Coronary artery (tissue), 2 donors: Measurements from ENCODE around the gene IL36RN.

Experiments used
- DNase-seq: peaks from one replicate; pipeline ENCODE4 v3.0.0-alpha.2; 2017; ENCODE audit warnings: low spot score
- H3K27ac ChIP-seq, 2 donors: fragments of 200-600 bp; sonication (generic); one replicate each; pipeline ENCODE4 v1.5.1; 2016 to 2019
- H3K4me3 ChIP-seq: fragments of 200-600 bp; sonication (generic); 2 replicates; pipeline ENCODE4 v1.5.1; 2016; ENCODE audit warnings: mild to moderate bottlenecking, moderate library complexity
- TF ChIP-seq, protein P1 (sequence below): fragments of 200-600 bp; sonication (generic); IDR thresholded peaks from one replicate; pipeline ENCODE4 v1.5.1; 2019; ENCODE audit warnings: antibody characterized with exemption

IL36RN gene

GRCh38 chr2:113014067-113014466 lies 44.9 kb upstream of the IL36RN start:
- DNase-seq, result no peak
- no peak overlapping the region for H3K4me3 ChIP-seq
- TF ChIP-seq, protein P1, sequence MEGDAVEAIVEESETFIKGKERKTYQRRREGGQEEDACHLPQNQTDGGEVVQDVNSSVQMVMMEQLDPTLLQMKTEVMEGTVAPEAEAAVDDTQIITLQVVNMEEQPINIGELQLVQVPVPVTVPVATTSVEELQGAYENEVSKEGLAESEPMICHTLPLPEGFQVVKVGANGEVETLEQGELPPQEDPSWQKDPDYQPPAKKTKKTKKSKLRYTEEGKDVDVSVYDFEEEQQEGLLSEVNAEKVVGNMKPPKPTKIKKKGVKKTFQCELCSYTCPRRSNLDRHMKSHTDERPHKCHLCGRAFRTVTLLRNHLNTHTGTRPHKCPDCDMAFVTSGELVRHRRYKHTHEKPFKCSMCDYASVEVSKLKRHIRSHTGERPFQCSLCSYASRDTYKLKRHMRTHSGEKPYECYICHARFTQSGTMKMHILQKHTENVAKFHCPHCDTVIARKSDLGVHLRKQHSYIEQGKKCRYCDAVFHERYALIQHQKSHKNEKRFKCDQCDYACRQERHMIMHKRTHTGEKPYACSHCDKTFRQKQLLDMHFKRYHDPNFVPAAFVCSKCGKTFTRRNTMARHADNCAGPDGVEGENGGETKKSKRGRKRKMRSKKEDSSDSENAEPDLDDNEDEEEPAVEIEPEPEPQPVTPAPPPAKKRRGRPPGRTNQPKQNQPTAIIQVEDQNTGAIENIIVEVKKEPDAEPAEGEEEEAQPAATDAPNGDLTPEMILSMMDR, result no peak
- H3K27ac ChIP-seq, result no peak overlapping the region

DNA sequence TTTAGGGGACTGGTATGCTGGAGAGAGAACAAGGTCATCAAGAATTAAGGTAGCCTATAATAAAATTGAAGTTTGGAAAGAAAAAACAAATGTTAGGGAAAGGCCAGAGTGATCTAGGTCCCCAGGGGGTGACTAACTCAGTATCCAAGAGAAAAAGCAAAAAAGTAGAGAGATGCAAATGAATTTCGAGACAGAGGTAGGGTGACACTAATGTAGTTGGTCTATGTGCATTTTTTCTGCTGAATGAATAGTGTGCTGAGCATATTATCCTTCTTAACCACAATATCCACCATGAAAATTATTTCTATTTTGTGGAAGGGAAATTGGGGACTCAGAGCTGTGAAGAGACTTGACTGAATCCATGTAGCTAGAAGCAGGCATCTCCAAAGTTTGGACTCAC lies 44.0 kb upstream of the IL36RN start:
- TF ChIP-seq, protein P1, result no peak
- no peak overlapping the region for H3K4me3 ChIP-seq
- DNase-seq, result no peak
- H3K27ac ChIP-seq, result no peak overlapping the region

- Histone ChIP-seq H3K27ac (no peak overlapping the region), H3K4me3 (no peak overlapping the region)
- TF ChIP-seq, protein P1, result no peak
- DNase-seq, result no peak
Observed at GRCh38 chr2:113015655-113016054, 43.3 kb upstream of the IL36RN start.

GRCh38 chr2:113018509-113018908 lies 40.5 kb upstream of the IL36RN start:
- no peak for DNase-seq

GRCh38 chr2:113021312-113021711 lies 37.7 kb upstream of the IL36RN start:
- DNase-seq, result no peak
- H3K27ac ChIP-seq, result no peak overlapping the region
- TF ChIP-seq, protein P1, result no peak
- H3K4me3 ChIP-seq, result no peak overlapping the region

More at GRCh38 chr2:113018509-113018908, 40.5 kb upstream of the IL36RN start:
- TF ChIP-seq, protein P1, result no peak
- Histone ChIP-seq H3K27ac (no peak overlapping the region), H3K4me3 (no peak overlapping the region)

- Histone ChIP-seq H3K27ac (no peak overlapping the region), H3K4me3 (no peak overlapping the region)
- no peak for DNase-seq
- TF ChIP-seq, protein P1, result no peak
Observed at GRCh38 chr2:113024764-113025163, 34.2 kb upstream of the IL36RN start.

- no peak overlapping the region for H3K27ac ChIP-seq
- TF ChIP-seq, protein P1, result no peak
- H3K4me3 ChIP-seq, result no peak overlapping the region
- DNase-seq, result no peak
Observed at GRCh38 chr2:113025737-113026136, 33.3 kb upstream of the IL36RN start.
